CD4-positive, CD25-positive, alpha-beta regulatory T cell (primary cell): ENCODE data around the gene MCEE. TPM values are rescaled to one million over a fixed set of nuclear protein-coding genes. Genes with fewer than 3 reads are reported as not detected.

Experiments used
- ATAC-seq, 2 donors: fragments of 150-1000 bp; cut with Tn5 transposase; one replicate each; pipeline ENCODE4 v1.10.0; 2021; ENCODE audit warnings: low read depth in 2 of 2, moderate number of reproducible peaks in 2 of 2, moderate library complexity in 1 of 2
- DNase-seq, 3 donors: peaks; one replicate each; pipeline versions ENCODE4 v3.0.0 to v3.0.0-alpha.2; 2012 to 2022; ENCODE audit warnings: mixed read lengths in 1 of 3
- H3K27ac ChIP-seq: one replicate; pipeline ENCODE4 v1.7.0; 2013; ENCODE audit warnings: mild to moderate bottlenecking, low read length; ENCODE audit not compliant: insufficient read depth, poor library complexity, severe bottlenecking
- H3K27me3 ChIP-seq: one replicate; pipeline ENCODE4 v1.7.0; 2013; ENCODE audit warnings: low read length; ENCODE audit not compliant: control insufficient read depth, insufficient read depth
- H3K36me3 ChIP-seq: one replicate; pipeline ENCODE4 v1.7.0; 2013; ENCODE audit warnings: mild to moderate bottlenecking, low read length, moderate library complexity; ENCODE audit not compliant: control insufficient read depth, insufficient read depth
- H3K4me1 ChIP-seq: 2 replicates; pipeline ENCODE4 v1.7.0; 2013; ENCODE audit warnings: mild to moderate bottlenecking, low read length; ENCODE audit not compliant: insufficient read depth, control insufficient read depth, poor library complexity, severe bottlenecking
- H3K4me3 ChIP-seq: one replicate; pipeline ENCODE4 v1.7.0; 2013; ENCODE audit warnings: low read depth, mild to moderate bottlenecking, low read length, moderate library complexity
- H3K9me3 ChIP-seq, 2 experiments: 1 replicate in 1 of 2; 2 replicates in 1 of 2; pipeline ENCODE4 v1.7.0; 2013; ENCODE audit warnings: low read length in 2 of 2, mild to moderate bottlenecking in 1 of 2, moderate library complexity in 1 of 2; ENCODE audit not compliant: control insufficient read depth in 2 of 2
- H3K27ac Mint-ChIP-seq, 3 donors: one replicate each; pipeline ENCODE4 v1.8.0; 2020 to 2022; ENCODE audit warnings: mild to moderate bottlenecking in 3 of 3, mixed read lengths in 3 of 3, moderate library complexity in 2 of 3
- H3K27me3 Mint-ChIP-seq: one replicate; pipeline ENCODE4 v1.8.0; 2022; ENCODE audit warnings: mild to moderate bottlenecking, mixed read lengths
- H3K36me3 Mint-ChIP-seq: one replicate; pipeline ENCODE4 v1.8.0; 2020; ENCODE audit warnings: mixed read lengths
- H3K4me1 Mint-ChIP-seq, 4 donors: one replicate each; pipeline ENCODE4 v1.8.0; 2020 to 2022; ENCODE audit warnings: mixed read lengths in 4 of 4, mild to moderate bottlenecking in 1 of 4
- H3K4me3 Mint-ChIP-seq, 4 donors: one replicate each; pipeline ENCODE4 v1.8.0; 2020 to 2022; ENCODE audit warnings: mild to moderate bottlenecking in 4 of 4, mixed read lengths in 4 of 4, moderate library complexity in 3 of 4
- H3K9me3 Mint-ChIP-seq, 7 donors: one replicate each; pipeline ENCODE4 v1.8.0; 2020 to 2022; ENCODE audit warnings: mixed read lengths in 7 of 7, mild to moderate bottlenecking in 3 of 7, moderate library complexity in 2 of 7
- polyA plus RNA-seq, 4 donors: library from polyadenylated mRNA; unstranded; fragments of 300-500 nt; fragmentation: Illumina TruSeq; gene quantifications; one replicate each; pipeline ENCODE4 v1.2.3, GENCODE V29; 2021
- total RNA-seq: library from RNA; stranded (reverse); gene quantifications from one replicate; pipeline ENCODE4 v1.2.3, GENCODE V29; 2022

The MCEE gene
- total and polyA plus RNA-seq, 5 donors from 2014 or later, result 12.8 to 38.2 (median 30.3) TPM

DNA sequence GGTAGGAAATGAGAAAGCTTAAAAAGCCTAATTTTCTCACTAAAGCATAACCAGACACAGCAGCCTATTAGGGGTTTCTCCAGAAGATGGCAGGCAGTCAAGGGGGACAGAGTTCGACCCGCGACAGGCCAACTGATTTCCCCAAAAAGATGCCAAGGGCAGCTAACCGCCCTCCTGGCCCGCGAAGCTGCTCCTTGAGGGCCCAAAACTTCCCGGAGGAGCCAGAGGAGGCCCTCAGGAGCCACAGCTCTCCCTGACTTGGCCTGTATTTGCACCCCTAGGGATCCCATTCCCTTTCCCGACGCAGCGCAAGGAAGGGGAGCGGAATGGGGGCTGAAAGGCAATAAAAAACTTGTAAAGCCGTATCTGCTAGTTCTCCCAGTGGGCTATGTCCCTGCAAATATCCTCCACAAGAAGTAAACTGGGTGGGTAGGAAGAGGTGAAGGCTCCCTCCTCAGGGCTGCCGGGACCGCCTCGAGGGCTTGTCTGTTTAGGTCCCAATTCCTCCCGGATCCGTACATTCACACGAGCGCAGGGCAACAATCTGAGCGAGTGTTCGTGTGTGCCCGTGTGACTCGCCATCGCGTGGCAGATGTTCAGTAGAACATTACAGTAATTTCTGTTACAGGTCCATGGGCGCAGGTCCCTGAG is 62.3 kb downstream of the MCEE start:
- Histone ChIP-seq H3K4me3 (peak overlapping the region; percentile 92), H3K9me3 (no peaks in the 10 kb centered on the region), H3K36me3 (no peaks in the 10 kb centered on the region), H3K4me1 (peaks cover 45% of the 10 kb centered on the region), H3K27ac (peak overlapping the region; percentile 95), H3K27me3 (peaks cover 2% of the 10 kb centered on the region)
- H3K27me3 Mint-ChIP-seq, result peaks cover 18% of the 10 kb centered on the region
- peak overlapping the region; percentile 93 to 97 (median 96) for H3K4me3 Mint-ChIP-seq
- peaks cover 25 to 51% (median 41%) of the 10 kb centered on the region in 4 donors for H3K4me1 Mint-ChIP-seq
- peaks cover 4% of the 10 kb centered on the region for H3K36me3 Mint-ChIP-seq
- peak in 1 of 2 donors; percentile 1 for ATAC-seq
- H3K9me3 Mint-ChIP-seq, result no peaks in the 10 kb centered on the region
- DNase-seq, result peak in 1 of 3 donors; percentile 21
- peak overlapping the region; percentile 96 to 100 (median 99) for H3K27ac Mint-ChIP-seq

DNA sequence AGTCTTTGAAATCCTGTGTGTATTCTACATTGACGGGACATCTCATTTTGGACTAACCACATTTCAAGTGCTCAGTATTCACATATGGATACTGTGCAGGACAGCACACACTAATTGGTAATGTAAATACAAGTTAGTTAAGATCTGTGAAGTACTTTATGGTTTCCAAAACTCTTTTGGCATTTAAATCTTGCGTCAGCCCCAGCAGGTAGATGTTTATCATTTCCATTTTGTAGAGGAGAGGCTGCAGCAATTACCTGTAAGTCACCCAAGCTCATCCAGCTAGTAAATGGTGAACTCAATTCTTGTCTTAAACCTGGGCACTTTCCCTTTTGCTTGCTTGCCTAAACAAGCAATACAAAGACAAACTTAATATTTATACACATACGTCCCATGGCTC is 63.2 kb downstream of the MCEE start:
- H3K27me3 Mint-ChIP-seq, result peaks cover 20% of the 10 kb centered on the region
- Histone ChIP-seq H3K4me1 (peaks cover 37% of the 10 kb centered on the region), H3K9me3 (no peaks in the 10 kb centered on the region), H3K36me3 (no peaks in the 10 kb centered on the region), H3K27ac (no peak overlapping the region), H3K27me3 (peaks cover 2% of the 10 kb centered on the region), H3K4me3 (peak overlapping the region; percentile 92)
- H3K27ac Mint-ChIP-seq, result peak overlapping the region; percentile 35 to 100 (median 78)
- H3K4me3 Mint-ChIP-seq, result peak overlapping the region in 3 of 4 donors; percentile 68 to 93 (median 89)
- H3K9me3 Mint-ChIP-seq, result no peaks in the 10 kb centered on the region
- ATAC-seq (no peak), DNase-seq (no peak)
- peaks cover 3% of the 10 kb centered on the region for H3K36me3 Mint-ChIP-seq
- peaks cover 21 to 43% (median 36%) of the 10 kb centered on the region in 4 donors for H3K4me1 Mint-ChIP-seq

DNA sequence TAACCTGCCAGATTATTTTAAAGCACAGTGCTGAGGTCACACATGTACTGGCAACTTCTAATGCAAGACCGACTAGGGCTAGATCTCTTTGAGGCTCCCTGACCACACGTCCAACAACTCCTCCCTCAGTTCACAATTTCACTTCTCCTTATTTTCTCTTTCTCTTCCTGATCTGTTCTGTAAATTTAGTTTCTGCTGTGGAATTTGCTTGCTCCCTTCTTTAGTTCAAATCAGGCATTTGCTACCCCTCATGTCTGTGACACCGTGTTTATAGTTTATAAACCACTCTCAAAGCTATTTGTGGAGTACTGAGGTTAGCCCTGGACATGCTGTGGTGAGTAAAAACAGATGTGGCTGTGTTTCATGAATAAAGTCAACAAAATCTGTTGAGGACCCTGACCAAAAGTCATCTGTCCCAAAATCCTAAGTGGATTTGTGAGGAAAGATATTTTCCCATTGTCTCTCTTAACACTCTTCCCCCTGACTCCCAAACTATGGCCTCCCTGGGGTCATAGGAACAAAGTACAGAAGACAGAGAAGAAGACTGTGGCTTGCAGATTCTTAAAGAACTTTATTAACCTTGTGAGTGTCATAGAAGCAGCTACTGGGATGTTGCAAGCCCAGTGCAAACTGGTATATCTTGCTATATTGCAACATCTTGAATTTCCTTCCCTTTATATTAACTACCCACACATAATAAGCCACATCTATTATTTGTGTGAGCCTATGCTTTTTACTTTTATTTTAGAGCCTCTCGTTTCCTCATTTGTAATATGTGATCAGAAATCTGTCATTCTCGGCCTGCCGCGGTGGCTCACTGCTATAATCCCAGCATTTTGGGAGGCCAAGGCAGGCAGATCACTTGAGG is 65.0 kb downstream of the MCEE start:
- Histone ChIP-seq H3K36me3 (no peaks in the 10 kb centered on the region), H3K9me3 (no peaks in the 10 kb centered on the region), H3K4me3 (no peak overlapping the region), H3K27me3 (peaks cover 2% of the 10 kb centered on the region), H3K27ac (no peak overlapping the region), H3K4me1 (peaks cover 18% of the 10 kb centered on the region)
- Mint-ChIP-seq H3K36me3 (no peaks in the 10 kb centered on the region), H3K27ac (no peak overlapping the region), H3K4me3 (no peak overlapping the region), H3K27me3 (peaks cover 26% of the 10 kb centered on the region), H3K9me3 (no peaks in the 10 kb centered on the region), H3K4me1 (peaks cover 11 to 24% (median 18%) of the 10 kb centered on the region in 4 donors)
- no peak for DNase-seq
- ATAC-seq, result no peak

DNA sequence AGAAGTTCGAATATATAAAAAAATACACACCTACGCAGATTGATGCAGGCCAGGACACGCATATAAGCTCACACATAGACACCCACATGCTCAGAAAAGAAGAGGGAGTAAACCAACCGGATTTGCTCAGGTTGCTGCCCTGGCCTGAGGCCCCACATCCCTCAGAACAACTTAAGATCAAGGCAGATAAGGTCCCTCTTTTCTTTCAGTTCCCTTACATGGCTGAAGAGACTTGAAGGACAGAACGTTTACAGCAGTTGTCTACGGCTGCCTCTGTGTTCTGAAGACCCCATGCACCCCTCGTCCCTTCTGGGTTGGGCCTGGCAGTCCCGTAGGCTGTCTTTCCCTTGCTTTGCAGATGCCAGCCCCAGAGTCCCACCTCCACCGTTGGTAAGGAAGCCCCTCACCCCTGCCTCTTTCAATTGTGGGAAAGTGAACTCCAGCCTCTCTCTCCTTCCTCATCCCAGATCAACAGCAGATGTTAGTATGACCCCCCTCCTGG is 65.9 kb downstream of the MCEE start:
- Histone ChIP-seq H3K4me1 (peaks cover 10% of the 10 kb centered on the region), H3K4me3 (no peak overlapping the region), H3K36me3 (no peaks in the 10 kb centered on the region), H3K27me3 (peaks cover 2% of the 10 kb centered on the region), H3K27ac (no peak overlapping the region), H3K9me3 (no peaks in the 10 kb centered on the region)
- Mint-ChIP-seq H3K4me3 (peak overlapping the region in 2 of 4 donors; percentile 21 to 54), H3K4me1 (peaks cover 3 to 16% (median 10%) of the 10 kb centered on the region in 4 donors), H3K36me3 (no peaks in the 10 kb centered on the region), H3K27me3 (peaks cover 26% of the 10 kb centered on the region), H3K9me3 (no peaks in the 10 kb centered on the region), H3K27ac (no peak overlapping the region)
- DNase-seq (no peak), ATAC-seq (no peak)

DNA sequence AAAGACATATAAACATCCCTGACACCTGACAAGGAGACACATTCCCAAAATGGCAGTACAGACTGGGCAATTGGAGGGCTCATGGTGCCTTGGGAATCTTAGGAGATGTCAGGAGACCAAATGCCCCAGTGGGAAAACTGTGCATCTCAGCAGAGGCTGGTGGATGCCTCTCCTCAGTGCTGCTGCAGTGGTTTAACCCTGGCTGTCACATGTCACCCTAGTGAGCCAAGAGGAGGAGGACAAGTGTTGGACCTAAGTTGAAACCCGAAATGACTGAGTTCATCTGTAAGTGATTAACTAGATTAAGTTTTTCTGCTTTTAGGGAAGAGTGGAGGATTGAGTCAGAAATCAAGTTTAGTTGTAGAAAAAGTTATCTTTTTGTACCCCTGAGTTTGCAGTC is 66.8 kb downstream of the MCEE start:
- Mint-ChIP-seq H3K27ac (no peak overlapping the region), H3K4me3 (peak overlapping the region in 1 of 4 donors; percentile 54), H3K36me3 (no peaks in the 10 kb centered on the region), H3K27me3 (peaks cover 25% of the 10 kb centered on the region), H3K4me1 (peaks cover 0 to 11% (median 5%) of the 10 kb centered on the region in 4 donors), H3K9me3 (no peaks in the 10 kb centered on the region)
- H3K4me3 ChIP-seq, result no peak overlapping the region
- H3K36me3 ChIP-seq, result no peaks in the 10 kb centered on the region
- no peaks in the 10 kb centered on the region for H3K9me3 ChIP-seq
- ATAC-seq (no peak), DNase-seq (no peak)
- H3K27ac ChIP-seq, result no peak overlapping the region
- peaks cover 2% of the 10 kb centered on the region for H3K27me3 ChIP-seq
- H3K4me1 ChIP-seq, result peaks cover 5% of the 10 kb centered on the region

DNA sequence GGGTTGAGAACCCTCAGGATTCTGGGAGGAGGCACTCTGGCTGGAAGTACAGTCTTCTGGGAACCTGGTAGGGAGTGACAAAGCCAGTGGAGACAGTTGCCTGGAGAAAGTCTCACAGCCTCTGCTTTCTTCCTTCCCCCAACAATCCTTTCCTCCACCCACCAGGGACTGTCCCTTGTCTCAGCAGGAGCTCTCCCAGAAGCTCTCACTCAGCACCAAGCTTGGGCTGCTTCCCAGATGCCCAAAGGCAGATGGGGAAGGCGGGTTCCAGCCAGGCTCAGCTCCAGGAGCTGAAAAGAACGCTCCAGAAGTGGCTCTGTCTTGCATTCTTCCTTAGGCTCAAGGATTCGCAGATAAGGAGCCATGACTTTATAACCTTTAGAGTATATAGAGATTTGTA is 69.2 kb downstream of the MCEE start:
- H3K4me1 ChIP-seq, result no peaks in the 10 kb centered on the region
- no peaks in the 10 kb centered on the region for H3K4me1 Mint-ChIP-seq
- H3K9me3 ChIP-seq, result no peaks in the 10 kb centered on the region
- H3K36me3 Mint-ChIP-seq, result no peaks in the 10 kb centered on the region
- no peaks in the 10 kb centered on the region for H3K9me3 Mint-ChIP-seq
- H3K27ac Mint-ChIP-seq, result no peak overlapping the region
- H3K36me3 ChIP-seq, result no peaks in the 10 kb centered on the region
- no peak overlapping the region for H3K27ac ChIP-seq
- DNase-seq (no peak), ATAC-seq (no peak)
- H3K4me3 ChIP-seq, result no peak overlapping the region
- H3K27me3 Mint-ChIP-seq, result peaks cover 22% of the 10 kb centered on the region
- H3K27me3 ChIP-seq, result peaks cover 2% of the 10 kb centered on the region
- no peak overlapping the region for H3K4me3 Mint-ChIP-seq

DNA sequence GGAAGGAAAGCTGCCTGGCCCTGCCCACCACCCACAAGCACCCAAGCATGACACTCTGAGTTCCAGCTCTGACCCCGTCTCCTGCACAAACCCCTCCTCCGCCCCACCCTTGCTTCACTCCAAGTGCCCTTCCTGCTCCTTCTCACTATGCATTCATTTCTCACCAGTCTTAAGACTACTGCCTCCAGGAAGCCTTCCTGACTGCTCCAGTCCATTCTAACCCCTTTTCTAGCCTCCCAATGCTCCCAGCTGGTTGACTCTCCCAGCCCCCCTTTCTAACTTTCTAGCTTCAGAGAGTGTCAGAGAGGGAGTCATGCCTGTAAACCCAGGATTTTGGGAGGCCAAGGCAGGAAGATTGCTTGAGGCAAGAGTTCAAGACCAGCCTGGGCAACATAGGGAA is 69.8 kb downstream of the MCEE start:
- Histone ChIP-seq H3K9me3 (no peaks in the 10 kb centered on the region), H3K27me3 (peaks cover 2% of the 10 kb centered on the region), H3K4me1 (no peaks in the 10 kb centered on the region), H3K27ac (no peak overlapping the region), H3K4me3 (no peak overlapping the region), H3K36me3 (no peaks in the 10 kb centered on the region)
- ATAC-seq (no peak), DNase-seq (no peak)
- H3K36me3 Mint-ChIP-seq, result no peaks in the 10 kb centered on the region
- H3K27ac Mint-ChIP-seq, result no peak overlapping the region
- no peaks in the 10 kb centered on the region for H3K9me3 Mint-ChIP-seq
- H3K4me1 Mint-ChIP-seq, result no peaks in the 10 kb centered on the region
- peaks cover 22% of the 10 kb centered on the region for H3K27me3 Mint-ChIP-seq
- H3K4me3 Mint-ChIP-seq, result no peak overlapping the region
